Kidney epithelial cell (primary cell): Measurements from ENCODE around the gene BRD1. TPM values are rescaled to one million over a fixed set of nuclear protein-coding genes. Genes with fewer than 3 reads are reported as not detected.

ENCODE experiments used
- DNase-seq: peaks from one replicate; pipeline ENCODE4 v3.0.0-alpha.2; 2010; ENCODE audit warnings: low read depth
- H3K27me3 ChIP-seq: 2 replicates; pipeline ENCODE4 v1.6.0; 2011; ENCODE audit warnings: low read length; ENCODE audit not compliant: control insufficient read depth, insufficient read depth
- H3K36me3 ChIP-seq: 2 replicates; pipeline ENCODE4 v1.5.1; 2011; ENCODE audit warnings: low read length; ENCODE audit not compliant: control insufficient read depth, insufficient read depth
- H3K4me3 ChIP-seq: 2 replicates; pipeline ENCODE4 v1.5.1; 2011; ENCODE audit warnings: low read depth, mild to moderate bottlenecking, control low read depth, low read length
- total RNA-seq: library from RNA; depleted of rRNA; stranded (reverse); fragments of >200 nt; gene quantifications from 2 replicates; pipeline ENCODE4 v1.2.3, GENCODE V29; 2015
- TF ChIP-seq, protein P1 (sequence below): IDR thresholded peaks from 2 replicates; pipeline ENCODE4 v1.5.1; 2011; ENCODE audit warnings: mild to moderate bottlenecking, moderate library complexity, low read length, control low read depth, inconsistent platforms; ENCODE audit not compliant: insufficient read depth, poor library complexity, severe bottlenecking

BRD1 gene
- total RNA-seq, 1 donor from 2014 or later = 37.2 TPM

DNA sequence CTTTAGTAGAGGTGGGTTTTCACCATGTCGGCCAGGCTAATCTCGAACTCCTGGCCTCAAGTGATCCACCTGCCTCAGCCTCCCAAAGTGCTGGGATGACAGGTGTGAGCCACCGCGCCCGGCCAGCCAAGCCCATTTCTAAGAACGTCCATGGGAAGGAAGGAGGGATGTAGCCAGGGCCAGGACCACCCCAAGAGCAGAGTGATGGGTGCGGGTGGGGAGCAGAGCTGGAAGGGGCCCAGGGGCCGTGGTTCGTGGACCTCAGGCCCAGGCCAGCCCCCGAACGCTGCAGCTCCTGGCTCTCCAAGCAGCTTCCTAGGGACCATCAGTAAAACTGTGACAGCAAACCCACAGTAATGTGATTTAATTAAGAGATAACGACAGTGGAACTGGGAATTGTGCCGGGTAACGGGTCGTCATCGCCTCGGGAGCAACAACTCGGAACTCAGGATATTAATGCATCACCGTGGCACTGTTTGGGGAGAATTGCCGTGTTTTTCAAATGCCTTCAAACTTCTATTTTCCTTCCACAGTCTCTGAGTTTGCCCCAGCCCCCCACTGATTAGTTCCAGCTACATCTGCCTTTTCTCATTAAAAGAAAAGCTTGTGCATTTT, 74.3 kb downstream of the BRD1 start:
- Histone ChIP-seq H3K4me3 (no peak overlapping the region), H3K27me3 (peaks cover 10% of the 10 kb centered on the region), H3K36me3 (no peaks in the 10 kb centered on the region)
- TF ChIP-seq, protein P1, sequence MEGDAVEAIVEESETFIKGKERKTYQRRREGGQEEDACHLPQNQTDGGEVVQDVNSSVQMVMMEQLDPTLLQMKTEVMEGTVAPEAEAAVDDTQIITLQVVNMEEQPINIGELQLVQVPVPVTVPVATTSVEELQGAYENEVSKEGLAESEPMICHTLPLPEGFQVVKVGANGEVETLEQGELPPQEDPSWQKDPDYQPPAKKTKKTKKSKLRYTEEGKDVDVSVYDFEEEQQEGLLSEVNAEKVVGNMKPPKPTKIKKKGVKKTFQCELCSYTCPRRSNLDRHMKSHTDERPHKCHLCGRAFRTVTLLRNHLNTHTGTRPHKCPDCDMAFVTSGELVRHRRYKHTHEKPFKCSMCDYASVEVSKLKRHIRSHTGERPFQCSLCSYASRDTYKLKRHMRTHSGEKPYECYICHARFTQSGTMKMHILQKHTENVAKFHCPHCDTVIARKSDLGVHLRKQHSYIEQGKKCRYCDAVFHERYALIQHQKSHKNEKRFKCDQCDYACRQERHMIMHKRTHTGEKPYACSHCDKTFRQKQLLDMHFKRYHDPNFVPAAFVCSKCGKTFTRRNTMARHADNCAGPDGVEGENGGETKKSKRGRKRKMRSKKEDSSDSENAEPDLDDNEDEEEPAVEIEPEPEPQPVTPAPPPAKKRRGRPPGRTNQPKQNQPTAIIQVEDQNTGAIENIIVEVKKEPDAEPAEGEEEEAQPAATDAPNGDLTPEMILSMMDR = no peak
- no peak for DNase-seq

DNA sequence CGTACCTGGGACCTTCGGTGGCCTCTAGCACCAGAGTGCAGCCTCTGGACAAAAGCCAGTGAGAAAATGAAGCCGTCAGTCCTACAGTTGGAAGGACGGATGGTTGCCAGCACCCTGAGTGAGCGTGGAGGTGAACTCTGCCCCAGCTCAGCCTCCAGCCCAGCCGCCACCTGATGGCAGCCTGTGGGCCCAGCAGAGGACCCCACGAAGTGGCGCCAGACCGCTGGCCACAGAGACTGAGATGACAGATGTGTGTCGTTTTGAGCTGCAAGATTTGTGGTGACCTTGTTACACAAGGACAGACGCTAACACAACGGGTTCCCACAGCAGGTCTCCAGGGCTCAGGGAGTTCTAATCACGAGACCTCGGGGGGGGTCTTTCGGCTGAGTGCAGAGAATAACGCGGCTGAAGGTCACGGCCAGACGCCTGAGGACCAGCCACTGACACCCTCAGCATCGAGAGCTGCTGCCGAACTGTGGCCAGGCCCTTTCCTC, 75.0 kb downstream of the BRD1 start:
- H3K36me3 ChIP-seq = no peaks in the 10 kb centered on the region
- TF ChIP-seq, protein P1 = no peak
- H3K4me3 ChIP-seq = no peak overlapping the region
- peaks cover 10% of the 10 kb centered on the region for H3K27me3 ChIP-seq
- DNase-seq = no peak

DNA sequence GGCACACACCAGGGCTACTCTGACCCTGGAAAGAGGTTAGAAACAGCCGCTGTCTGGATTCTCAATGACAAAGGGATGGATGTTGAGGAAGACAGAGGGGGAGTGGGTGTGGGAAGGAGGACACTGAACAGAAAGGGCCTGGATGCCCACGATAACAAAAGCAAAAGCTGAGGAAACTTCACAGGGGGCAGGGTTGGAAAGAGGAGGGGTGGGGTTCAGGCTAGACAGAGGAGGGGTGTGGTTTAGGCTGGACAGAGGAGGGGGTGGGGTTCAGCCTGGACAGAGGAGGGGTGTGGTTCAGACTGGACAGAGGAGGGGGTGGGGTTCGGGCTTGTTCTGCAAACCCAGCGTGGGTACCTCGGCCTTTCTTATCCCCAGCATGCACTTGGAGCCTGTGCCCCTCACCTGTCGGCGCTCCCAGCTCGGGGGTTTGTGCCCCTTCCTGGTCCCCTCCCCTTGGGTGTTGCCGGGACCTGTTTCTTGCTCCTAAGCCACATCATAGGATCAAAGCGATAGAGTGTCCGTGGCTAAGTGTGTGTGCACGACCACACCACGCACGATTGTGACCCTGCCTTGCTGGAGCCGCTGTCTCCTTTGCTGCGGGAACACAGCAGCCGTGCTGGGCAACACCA, 75.6 kb downstream of the BRD1 start:
- TF ChIP-seq, protein P1 = no peak
- H3K36me3 ChIP-seq = no peaks in the 10 kb centered on the region
- no peak for DNase-seq
- no peak overlapping the region for H3K4me3 ChIP-seq
- H3K27me3 ChIP-seq = peaks cover 10% of the 10 kb centered on the region

DNA sequence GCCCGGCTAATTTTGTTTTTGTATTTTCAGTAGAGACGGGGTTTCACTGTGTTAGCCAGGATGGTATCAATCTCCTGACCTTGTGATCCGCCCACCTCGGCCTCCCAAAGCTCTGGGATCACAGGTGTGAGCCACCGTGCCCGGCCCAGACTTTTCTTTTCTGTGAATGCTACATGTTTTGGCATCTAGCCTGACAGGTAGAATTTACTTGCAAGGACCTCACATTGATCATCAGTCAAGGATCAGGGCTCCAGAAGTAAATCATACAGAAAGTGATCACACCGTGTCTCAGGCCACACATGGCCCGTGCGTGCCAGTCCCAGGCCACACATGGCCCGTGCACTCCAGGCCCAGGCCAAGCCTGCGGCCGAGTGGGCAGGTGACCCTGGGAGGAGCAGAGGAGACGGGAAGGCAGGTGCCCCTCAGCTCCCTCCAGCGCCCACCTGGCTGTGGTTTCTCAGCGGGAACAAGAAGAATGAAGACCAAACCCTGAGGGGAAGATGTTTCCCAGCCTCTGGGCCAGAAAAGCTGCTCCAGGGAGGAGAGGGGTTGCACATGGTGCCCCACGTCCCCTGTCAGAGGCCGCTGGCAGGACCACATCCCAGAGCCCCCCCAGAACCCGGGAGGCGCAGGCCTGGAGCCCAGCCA, 76.2 kb downstream of the BRD1 start:
- Histone ChIP-seq H3K36me3 (no peaks in the 10 kb centered on the region), H3K27me3 (peaks cover 10% of the 10 kb centered on the region), H3K4me3 (no peak overlapping the region)
- no peak for DNase-seq
- TF ChIP-seq, protein P1 = no peak

DNA sequence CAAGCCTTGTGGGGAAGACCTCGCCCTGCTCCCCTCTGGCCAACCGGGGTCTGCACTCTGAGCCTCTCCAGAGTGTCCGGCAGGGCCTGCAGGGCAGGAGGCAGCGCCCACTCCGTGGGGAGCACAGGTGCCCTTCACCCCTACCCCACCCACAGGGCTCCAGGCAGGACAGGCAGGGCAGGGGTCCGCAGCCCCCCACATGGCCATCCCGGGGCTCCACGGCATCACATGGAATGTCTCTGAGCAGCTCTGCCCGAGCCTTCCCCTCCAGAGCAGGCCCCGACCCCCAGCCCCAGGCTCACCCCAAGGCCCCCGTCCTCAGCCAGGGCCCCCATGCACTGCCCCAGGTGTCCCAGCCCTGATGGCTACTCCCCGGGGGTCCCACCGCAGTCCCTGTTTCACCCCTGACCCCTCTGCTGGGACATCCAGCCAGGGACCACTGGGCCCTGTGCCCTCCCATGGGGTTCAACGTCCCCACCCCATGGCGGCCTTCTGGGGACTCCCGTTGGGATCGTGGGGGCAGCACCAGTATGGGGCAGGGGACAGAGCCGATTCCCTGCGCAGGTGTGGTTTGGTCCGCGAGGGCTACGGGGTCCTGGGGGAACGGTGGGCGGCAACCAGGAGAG, 77.7 kb downstream of the BRD1 start:
- no peak for DNase-seq
- TF ChIP-seq, protein P1 = no peak
- no peaks in the 10 kb centered on the region for H3K36me3 ChIP-seq
- no peak overlapping the region for H3K4me3 ChIP-seq
- peaks cover 10% of the 10 kb centered on the region for H3K27me3 ChIP-seq
